Umbilical cord (tissue), 2 donors: Measurements from ENCODE around the gene MROH8. TPM values are rescaled to one million over a fixed set of nuclear protein-coding genes. Genes with fewer than 3 reads are reported as not detected.

Experiments
- DNase-seq: peaks from one replicate; pipeline ENCODE4 v3.0.0-alpha.2; 2015; ENCODE audit warnings: low spot score
- total RNA-seq: library from RNA; depleted of rRNA; stranded (reverse); fragments of >200 nt; gene quantifications from one replicate; pipeline ENCODE4 v1.2.3, GENCODE V29; 2014; ENCODE audit warnings: low replicate concordance; ENCODE audit not compliant: insufficient read depth

The MROH8 gene
- total RNA-seq, 1 donor from 2014 or later = 2.4 TPM

- no peak for DNase-seq
These were observed 21.0 kb upstream of the MROH8 start for GRCh38 chr20:37200376-37200775.

- no peak for DNase-seq
These were observed 19.7 kb upstream of the MROH8 start for GRCh38 chr20:37198932-37199660.

GRCh38 chr20:37194621-37195417 is 15.5 kb upstream of the MROH8 start:
- DNase-seq = peak; percentile 13

- no peak for DNase-seq
These were observed 14.5 kb upstream of the MROH8 start for GRCh38 chr20:37193821-37194220.

- no peak for DNase-seq
These were observed 13.9 kb upstream of the MROH8 start for GRCh38 chr20:37193226-37193625.

- DNase-seq = peak; percentile 91
These were observed 12.9 kb upstream of the MROH8 start for GRCh38 chr20:37192137-37192854.

- no peak for DNase-seq
These were observed 11.2 kb upstream of the MROH8 start for GRCh38 chr20:37190354-37191112.

GRCh38 chr20:37189416-37190016 is 10.2 kb upstream of the MROH8 start:
- DNase-seq = no peak

- no peak for DNase-seq
These were observed 9.4 kb upstream of the MROH8 start for GRCh38 chr20:37188787-37189186.

GRCh38 chr20:37185686-37186085 is 6.3 kb upstream of the MROH8 start:
- DNase-seq = peak; percentile 30

GRCh38 chr20:37179683-37180524 is 556 bp upstream of the MROH8 start:
- DNase-seq = no peak

- DNase-seq = no peak
These were observed 6.5 kb downstream of the MROH8 start for GRCh38 chr20:37172836-37173235.

- DNase-seq = no peak
These were observed 12.5 kb downstream of the MROH8 start for GRCh38 chr20:37166867-37167266.

GRCh38 chr20:37165031-37165430 is 14.3 kb downstream of the MROH8 start:
- no peak for DNase-seq

- no peak for DNase-seq
These were observed 15.4 kb downstream of the MROH8 start for GRCh38 chr20:37163832-37164554.

GRCh38 chr20:37162646-37163045 is 16.7 kb downstream of the MROH8 start:
- no peak for DNase-seq

- DNase-seq = no peak
These were observed 17.4 kb downstream of the MROH8 start for GRCh38 chr20:37161830-37162549.

GRCh38 chr20:37160683-37161082 is 18.7 kb downstream of the MROH8 start:
- no peak for DNase-seq

GRCh38 chr20:37158248-37158647 is 21.1 kb downstream of the MROH8 start:
- DNase-seq = no peak
